Activated naive CD4-positive, alpha-beta T cell treated with anti-CD3 and anti-CD28 coated beads for 36 hours (primary cell): ENCODE data around the gene EFNA5. TPM values are rescaled to one million over a fixed set of nuclear protein-coding genes. Genes with fewer than 3 reads are reported as not detected.

ENCODE experiments used
- CTCF ChIA-PET: fragments of 350-600 bp; sonication (Branson Sonifier 250); formaldehyde crosslinking; loops from one replicate; lab custom pipeline; 2021; ENCODE audit warnings: antibody characterized with exemption; lab: Charles Lee
- DNase-seq: peaks from one replicate; pipeline ENCODE4 v3.0.0-alpha.2; 2020
- H3K27ac Mint-ChIP-seq: one replicate; pipeline ENCODE4 v1.8.0; 2021; ENCODE audit warnings: mild to moderate bottlenecking, mixed read lengths
- H3K27me3 Mint-ChIP-seq: one replicate; pipeline ENCODE4 v1.8.0; 2021; ENCODE audit warnings: low read depth, mixed read lengths
- H3K36me3 Mint-ChIP-seq: one replicate; pipeline ENCODE4 v1.8.0; 2021; ENCODE audit warnings: low read depth, mixed read lengths
- H3K4me1 Mint-ChIP-seq: one replicate; pipeline ENCODE4 v1.8.0; 2021; ENCODE audit warnings: low read depth, mixed read lengths
- H3K4me3 Mint-ChIP-seq: one replicate; pipeline ENCODE4 v1.8.0; 2021; ENCODE audit warnings: mild to moderate bottlenecking, moderate library complexity, mixed read lengths
- H3K9me3 Mint-ChIP-seq: one replicate; pipeline ENCODE4 v1.8.0; 2021; ENCODE audit warnings: mixed read lengths
- intact Hi-C: fragments of 100-400 bp; cut with micrococcal nuclease; formaldehyde crosslinking; loops from one replicate; pipeline ENCODE4 v1.15.1; 2023
- total RNA-seq, 2 experiments: library from RNA; stranded (reverse); gene quantifications; one replicate each; pipeline ENCODE4 v1.2.3, GENCODE V29; 2021

The EFNA5 gene
- total RNA-seq, 2 experiments from 2014 or later: not detected

DNA sequence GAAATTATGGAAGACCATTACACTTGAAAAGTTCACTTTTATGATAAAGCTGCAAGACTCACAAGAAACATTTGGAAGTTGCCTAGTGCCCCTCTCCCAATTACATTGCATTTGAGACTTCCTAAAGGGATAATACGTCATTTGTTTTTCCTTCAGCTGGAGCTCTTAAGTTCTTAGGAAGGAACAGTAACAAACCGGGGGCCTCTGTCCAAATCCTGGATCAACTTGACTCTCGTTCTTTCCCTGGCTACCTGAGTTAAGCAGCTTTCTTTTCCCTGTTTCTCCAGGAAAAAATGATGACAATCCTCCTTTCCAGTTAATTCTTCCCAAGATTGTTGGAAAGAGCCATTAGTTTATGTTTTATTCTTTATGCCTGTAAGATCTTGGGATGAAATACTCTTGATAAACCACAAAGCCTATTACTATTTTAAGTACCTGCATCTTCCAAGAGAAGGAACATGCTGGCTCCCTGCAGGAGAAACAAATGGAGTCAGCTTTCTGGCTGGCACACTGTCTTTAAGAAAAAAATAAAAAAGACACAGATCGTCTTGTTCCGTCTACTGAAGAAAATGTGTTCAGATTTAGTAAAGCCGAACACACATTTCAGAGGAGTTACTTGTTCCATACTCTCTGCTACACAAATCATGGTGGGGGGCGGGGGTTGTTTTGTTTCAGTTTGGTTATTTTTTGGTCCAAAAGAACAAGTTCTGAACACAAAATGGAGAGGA, 297.9 kb downstream of the EFNA5 start:
- no peak overlapping the region for H3K27ac Mint-ChIP-seq
- no peaks in the 10 kb centered on the region for H3K36me3 Mint-ChIP-seq
- no peaks in the 10 kb centered on the region for H3K9me3 Mint-ChIP-seq
- no peak for DNase-seq
- no peak overlapping the region for H3K4me3 Mint-ChIP-seq
- H3K27me3 Mint-ChIP-seq: no peaks in the 10 kb centered on the region
- CTCF ChIA-PET: no interaction called here
- no peaks in the 10 kb centered on the region for H3K4me1 Mint-ChIP-seq
- intact Hi-C loops: no loop called here

DNA sequence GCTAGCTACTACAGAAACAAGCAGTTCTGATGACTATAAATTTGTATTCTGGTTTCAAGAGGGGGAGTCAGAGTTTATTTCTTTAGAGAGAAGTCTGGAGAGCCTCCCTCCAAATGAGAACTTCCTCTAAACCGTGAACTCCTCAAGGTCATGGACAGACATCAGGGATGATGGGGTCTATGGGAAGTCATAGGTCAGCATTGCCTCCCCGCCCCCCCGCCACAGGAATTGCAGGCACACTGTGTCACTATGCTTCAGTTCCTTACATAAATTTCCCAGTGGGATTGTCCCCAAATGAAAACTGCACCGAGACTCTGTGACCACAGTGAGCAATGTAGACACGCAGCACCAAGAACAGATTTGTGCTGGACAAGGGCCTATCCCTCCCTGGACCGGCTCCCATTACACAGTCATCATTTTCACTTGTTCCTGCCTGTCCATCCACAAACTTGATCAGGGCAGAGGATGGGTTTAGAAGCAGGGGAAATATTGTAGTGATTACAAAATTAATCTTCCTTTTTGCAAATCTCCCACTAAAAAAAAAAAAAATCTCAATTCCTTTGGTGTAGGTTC, 300.3 kb downstream of the EFNA5 start:
- Mint-ChIP-seq H3K4me3 (no peak overlapping the region), H3K36me3 (no peaks in the 10 kb centered on the region), H3K9me3 (no peaks in the 10 kb centered on the region), H3K27ac (no peak overlapping the region), H3K4me1 (no peaks in the 10 kb centered on the region), H3K27me3 (no peaks in the 10 kb centered on the region)
- no peak for DNase-seq
- intact Hi-C loops: no loop called here
- CTCF ChIA-PET: no interaction called here

DNA sequence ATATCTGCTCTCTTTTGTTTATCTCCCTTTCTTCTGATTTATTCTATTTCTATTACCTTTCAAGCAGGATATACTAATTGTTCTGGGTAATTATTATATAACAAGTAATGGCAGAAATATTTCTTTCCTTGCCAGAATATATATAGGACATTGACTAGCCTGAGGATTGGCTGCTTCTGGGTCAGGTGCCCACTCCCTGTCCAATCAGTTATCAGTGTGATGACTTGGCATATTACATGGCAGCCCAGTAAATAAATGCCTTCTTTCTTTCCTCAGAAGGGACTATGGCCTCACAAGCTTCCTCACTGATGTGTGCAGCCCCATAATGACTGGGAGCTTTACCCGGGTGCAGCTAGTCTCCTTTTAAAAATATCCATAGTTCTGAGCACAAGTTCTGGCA, 301.1 kb downstream of the EFNA5 start:
- intact Hi-C loops: no loop called here
- DNase-seq: no peak
- H3K27me3 Mint-ChIP-seq: no peaks in the 10 kb centered on the region
- H3K36me3 Mint-ChIP-seq: no peaks in the 10 kb centered on the region
- H3K4me3 Mint-ChIP-seq: no peak overlapping the region
- CTCF ChIA-PET: no interaction called here
- H3K9me3 Mint-ChIP-seq: no peaks in the 10 kb centered on the region
- H3K4me1 Mint-ChIP-seq: peaks cover 2% of the 10 kb centered on the region
- no peak overlapping the region for H3K27ac Mint-ChIP-seq

DNA sequence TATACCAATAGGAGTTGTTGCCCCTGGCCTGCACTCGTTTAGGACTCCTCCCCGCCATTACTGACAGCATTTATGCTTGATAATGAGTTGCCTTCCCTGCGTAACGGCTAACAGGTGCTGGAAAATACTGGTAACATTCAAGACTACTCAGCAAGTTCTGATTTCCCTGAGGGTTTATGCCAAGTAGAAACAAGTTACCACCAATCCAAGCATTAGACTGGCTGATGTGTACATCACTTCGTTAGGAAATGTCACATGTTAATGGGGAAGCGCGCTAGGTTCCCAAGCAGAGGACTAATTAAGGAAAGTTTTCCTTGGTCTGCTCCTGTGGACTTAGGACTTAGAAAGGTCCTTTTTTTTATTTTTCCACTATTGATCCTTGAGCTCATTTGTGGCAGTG, 302.1 kb downstream of the EFNA5 start:
- Mint-ChIP-seq H3K27ac (no peak overlapping the region), H3K27me3 (no peaks in the 10 kb centered on the region), H3K9me3 (no peaks in the 10 kb centered on the region), H3K4me3 (no peak overlapping the region), H3K4me1 (peaks cover 2% of the 10 kb centered on the region), H3K36me3 (no peaks in the 10 kb centered on the region)
- CTCF ChIA-PET: no interaction called here
- no peak for DNase-seq
- intact Hi-C loops: no loop called here

DNA sequence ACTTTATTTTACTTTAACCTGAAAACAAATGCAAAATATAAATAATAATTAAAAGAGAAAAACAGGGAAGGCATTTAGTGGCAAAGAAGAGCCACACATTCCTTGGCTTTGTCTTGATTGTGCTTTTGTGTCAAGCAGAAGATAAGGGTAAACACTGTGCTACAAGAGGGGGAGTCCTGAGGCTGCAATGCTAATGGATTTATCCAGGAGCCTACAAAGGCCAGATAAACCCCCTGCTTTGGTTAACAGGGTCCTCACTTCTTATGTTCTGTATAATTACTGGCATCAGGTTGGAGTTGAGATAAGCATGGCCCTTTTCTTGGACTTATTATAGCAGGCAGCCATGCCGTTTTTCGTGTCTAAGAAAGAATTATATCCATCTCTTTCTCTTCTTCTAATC, 302.8 kb downstream of the EFNA5 start:
- Mint-ChIP-seq H3K9me3 (no peaks in the 10 kb centered on the region), H3K27me3 (no peaks in the 10 kb centered on the region), H3K4me3 (no peak overlapping the region), H3K36me3 (no peaks in the 10 kb centered on the region), H3K27ac (no peak overlapping the region), H3K4me1 (peaks cover 2% of the 10 kb centered on the region)
- CTCF ChIA-PET: no interaction called here
- no peak for DNase-seq
- intact Hi-C loops: no loop called here

DNA sequence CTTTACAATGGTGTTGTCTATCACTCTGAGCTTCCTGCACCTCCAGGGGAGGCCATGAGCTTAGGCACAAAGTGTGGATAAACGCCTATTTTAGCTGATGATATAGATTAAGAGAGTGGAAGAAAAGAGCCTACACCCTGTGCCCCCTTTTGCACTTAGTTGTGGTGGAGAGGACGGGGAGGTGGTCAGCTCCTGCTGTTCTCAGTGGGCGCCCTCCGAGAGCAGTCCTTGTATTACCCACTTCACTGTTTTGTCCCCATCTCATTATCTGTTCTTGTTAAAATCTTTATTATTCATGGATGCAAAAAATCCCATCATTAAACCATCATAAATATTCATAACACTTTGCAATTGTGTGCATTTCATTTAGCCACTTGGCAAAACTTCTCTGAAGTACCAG, 303.3 kb downstream of the EFNA5 start:
- CTCF ChIA-PET: interaction anchor here (0.6 kb wide), 1 partner anchor 767 kb away, joined by 3 read pairs; no protein-coding TSS in a partner anchor
- intact Hi-C loops: no loop called here
- no peaks in the 10 kb centered on the region for H3K27me3 Mint-ChIP-seq
- no peak for DNase-seq
- H3K9me3 Mint-ChIP-seq: no peaks in the 10 kb centered on the region
- no peak overlapping the region for H3K27ac Mint-ChIP-seq
- H3K4me1 Mint-ChIP-seq: peaks cover 2% of the 10 kb centered on the region
- H3K4me3 Mint-ChIP-seq: no peak overlapping the region
- H3K36me3 Mint-ChIP-seq: no peaks in the 10 kb centered on the region

DNA sequence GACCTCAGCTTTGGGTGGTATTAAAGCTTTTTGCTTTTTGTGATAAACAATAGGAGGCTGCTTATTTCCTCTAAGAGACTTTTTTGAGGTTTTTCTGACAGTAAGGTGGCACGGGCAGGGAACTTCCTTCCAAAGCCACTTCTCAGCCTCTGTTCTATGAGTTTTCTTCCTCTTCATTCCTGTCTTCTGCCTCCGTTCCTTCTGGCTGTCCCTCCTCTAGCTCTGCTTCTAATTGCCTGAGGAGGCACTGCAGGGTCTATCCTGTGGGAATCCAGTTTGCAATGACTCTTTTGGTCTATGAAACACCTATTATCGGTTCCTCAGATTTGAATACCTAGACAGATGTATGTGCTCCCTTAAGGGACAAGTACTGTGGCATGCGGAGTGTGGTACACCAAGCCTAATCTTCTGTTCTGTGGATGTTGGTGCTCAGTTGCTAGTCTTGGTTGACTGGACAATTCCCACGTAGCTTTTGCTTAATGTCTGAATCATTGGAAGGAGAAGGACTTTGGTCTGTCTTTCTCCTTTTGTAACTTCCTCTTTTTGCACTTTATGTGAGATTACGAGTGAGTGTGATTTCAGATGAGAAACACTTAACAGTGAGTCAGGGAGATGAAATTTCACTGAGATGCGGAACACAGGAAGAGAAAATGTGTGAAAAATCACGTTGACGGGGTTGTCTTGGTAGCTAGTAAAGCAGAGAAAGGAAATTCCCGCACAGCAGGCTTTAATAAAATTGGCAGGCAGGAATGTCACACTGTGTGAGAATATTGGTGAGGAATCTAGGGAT, 305.2 kb downstream of the EFNA5 start:
- intact Hi-C loops: no loop called here
- Mint-ChIP-seq H3K27ac (no peak overlapping the region), H3K9me3 (no peaks in the 10 kb centered on the region), H3K36me3 (no peaks in the 10 kb centered on the region), H3K4me3 (no peak overlapping the region), H3K4me1 (peaks cover 2% of the 10 kb centered on the region), H3K27me3 (no peaks in the 10 kb centered on the region)
- CTCF ChIA-PET: no interaction called here
- DNase-seq: no peak

DNA sequence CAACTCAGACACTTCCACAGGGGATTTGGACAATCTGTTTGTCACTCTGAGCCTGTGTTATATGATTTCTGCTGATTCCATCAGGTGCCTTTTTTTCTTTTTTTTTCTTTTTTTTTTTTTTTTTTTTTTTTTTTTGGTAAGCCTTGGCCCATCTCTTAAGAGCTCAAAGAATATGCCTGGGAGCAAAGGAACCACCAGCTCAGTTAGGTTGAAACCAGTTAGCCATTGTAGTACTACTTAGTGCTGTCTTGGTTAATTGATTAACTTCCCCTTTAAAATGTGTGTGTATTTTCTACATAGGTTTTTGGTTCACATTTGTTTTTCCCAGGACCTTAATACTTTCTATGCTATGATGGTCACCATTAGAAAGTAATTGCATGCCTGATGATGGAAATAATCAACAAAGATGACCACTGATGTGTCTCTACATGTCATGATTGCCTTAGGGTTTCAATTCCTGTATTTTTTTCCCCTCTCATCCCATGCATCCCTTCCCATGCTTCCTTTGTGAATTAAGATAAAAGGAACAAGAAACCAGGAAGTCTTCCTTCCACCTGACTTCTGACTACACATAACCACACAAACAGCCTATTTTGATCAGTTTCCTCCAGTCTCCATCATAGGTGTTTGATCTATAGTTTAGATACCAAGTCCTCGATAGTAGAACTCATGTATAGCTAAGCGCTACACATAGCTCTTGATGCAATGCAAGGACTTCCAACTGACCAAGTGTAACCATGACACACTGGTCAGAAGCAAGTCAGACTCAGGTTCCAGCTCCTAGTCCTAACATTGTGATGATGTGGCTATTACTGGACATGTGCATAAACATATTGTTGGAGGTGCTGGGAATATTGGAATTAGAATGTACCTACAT, 306.1 kb downstream of the EFNA5 start:
- Mint-ChIP-seq H3K36me3 (no peaks in the 10 kb centered on the region), H3K27me3 (no peaks in the 10 kb centered on the region), H3K4me1 (peaks cover 2% of the 10 kb centered on the region), H3K9me3 (no peaks in the 10 kb centered on the region), H3K4me3 (no peak overlapping the region), H3K27ac (no peak overlapping the region)
- CTCF ChIA-PET: no interaction called here
- intact Hi-C loops: no loop called here
- no peak for DNase-seq

DNA sequence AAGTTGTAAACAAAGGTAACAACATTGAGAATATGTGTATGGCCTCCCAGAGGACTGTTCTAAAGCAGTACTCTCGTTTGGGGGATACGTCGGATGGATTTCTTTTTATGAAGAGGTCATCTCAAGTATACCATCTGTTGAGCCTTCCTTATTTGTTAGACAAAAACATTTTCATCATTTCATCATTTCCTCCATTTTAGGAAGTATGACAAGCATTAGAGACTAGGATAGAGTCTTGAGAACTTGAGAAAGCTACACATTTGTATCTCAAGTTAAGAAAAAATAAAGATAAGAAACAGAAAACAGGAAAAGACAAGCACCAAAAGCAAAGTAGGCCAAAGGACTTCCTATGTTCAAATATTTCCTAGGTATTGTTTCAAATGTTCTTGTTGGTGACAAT, 307.0 kb downstream of the EFNA5 start:
- DNase-seq: no peak
- H3K4me3 Mint-ChIP-seq: no peak overlapping the region
- intact Hi-C loops: no loop called here
- CTCF ChIA-PET: no interaction called here
- H3K36me3 Mint-ChIP-seq: no peaks in the 10 kb centered on the region
- H3K4me1 Mint-ChIP-seq: peaks cover 2% of the 10 kb centered on the region
- peaks cover 2% of the 10 kb centered on the region for H3K9me3 Mint-ChIP-seq
- H3K27me3 Mint-ChIP-seq: no peaks in the 10 kb centered on the region
- H3K27ac Mint-ChIP-seq: no peak overlapping the region

DNA sequence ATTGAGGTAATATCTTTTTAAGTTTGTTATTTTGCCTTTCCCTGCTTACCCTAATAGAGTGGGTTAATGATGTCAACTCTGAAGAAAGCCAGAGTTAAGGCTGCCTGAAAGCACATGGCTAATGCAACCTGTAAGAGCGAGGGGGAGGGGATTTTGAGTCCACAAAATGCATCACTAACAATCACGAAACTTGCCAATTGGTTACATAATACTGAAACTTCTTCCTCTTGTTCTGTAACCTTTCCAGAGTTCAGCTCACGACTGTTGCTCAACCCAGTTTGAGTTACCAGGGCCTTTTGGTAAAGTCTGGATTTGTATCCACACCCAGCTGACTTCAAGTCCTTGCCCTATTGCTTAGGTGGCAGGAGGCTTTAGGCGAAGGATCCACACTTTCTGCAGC, 308.8 kb downstream of the EFNA5 start:
- H3K36me3 Mint-ChIP-seq: no peaks in the 10 kb centered on the region
- no peaks in the 10 kb centered on the region for H3K27me3 Mint-ChIP-seq
- CTCF ChIA-PET: no interaction called here
- intact Hi-C loops: no loop called here
- H3K4me3 Mint-ChIP-seq: no peak overlapping the region
- H3K27ac Mint-ChIP-seq: no peak overlapping the region
- H3K4me1 Mint-ChIP-seq: peaks cover 2% of the 10 kb centered on the region
- H3K9me3 Mint-ChIP-seq: peaks cover 2% of the 10 kb centered on the region
- DNase-seq: no peak

DNA sequence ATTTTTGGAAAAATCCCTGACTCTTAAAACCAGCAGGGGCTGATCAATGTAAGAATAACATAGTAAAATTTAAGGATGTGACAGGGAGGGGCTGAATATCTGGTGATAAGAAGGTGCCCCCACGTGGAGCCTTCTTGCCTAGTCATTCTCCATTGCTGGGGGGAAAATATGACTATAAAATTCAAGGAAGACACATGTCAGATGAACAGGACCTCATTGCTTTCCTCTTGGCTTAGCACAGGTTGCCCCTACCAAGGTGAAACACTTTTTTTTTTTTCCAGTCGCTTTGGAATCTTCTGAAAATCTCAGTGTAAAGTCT, 310.9 kb downstream of the EFNA5 start:
- intact Hi-C loops: no loop called here
- Mint-ChIP-seq H3K27me3 (no peaks in the 10 kb centered on the region), H3K4me1 (peaks cover 2% of the 10 kb centered on the region), H3K9me3 (peaks cover 2% of the 10 kb centered on the region), H3K4me3 (no peak overlapping the region), H3K36me3 (no peaks in the 10 kb centered on the region), H3K27ac (no peak overlapping the region)
- no peak for DNase-seq
- CTCF ChIA-PET: no interaction called here
